Upper lobe of left lung (tissue), 6 donors: ENCODE measurements around the gene TMEM126B. TPM values are rescaled to one million over a fixed set of nuclear protein-coding genes. Genes with fewer than 3 reads are reported as not detected.

Source experiments
- ATAC-seq, 2 donors: fragments of 200-7000 bp; cut with Tn5 transposase; one replicate each; pipeline ENCODE4 v1.9.1; 2022; ENCODE audit warnings: mild to moderate bottlenecking in 2 of 2, moderate library complexity in 2 of 2; ENCODE audit not compliant: low FRiP score in 2 of 2
- DNase-seq, 2 donors: peaks; one replicate each; pipeline ENCODE4 v3.0.0-alpha.2; 2019 to 2020
- H3K27ac ChIP-seq, 4 donors: fragments of 200-600 bp; sonication (generic); one replicate each; pipeline ENCODE4 v1.5.1; 2016 to 2019
- H3K27me3 ChIP-seq, 4 donors: fragments of 200-600 bp; sonication (generic); one replicate each; pipeline ENCODE4 v1.5.1; 2017 to 2019
- H3K36me3 ChIP-seq, 4 donors: fragments of 200-600 bp; sonication (generic); one replicate each; pipeline ENCODE4 v1.5.1; 2016 to 2019
- H3K4me1 ChIP-seq, 4 donors: fragments of 200-600 bp; sonication (generic); one replicate each; pipeline ENCODE4 v1.5.1; 2018 to 2019
- H3K4me3 ChIP-seq, 4 donors: fragments of 200-600 bp; sonication (generic); one replicate each; pipeline ENCODE4 v1.5.1; 2017 to 2019; ENCODE audit warnings: mild to moderate bottlenecking in 2 of 4, moderate library complexity in 1 of 4
- H3K9me3 ChIP-seq, 4 donors: fragments of 200-600 bp; sonication (generic); one replicate each; pipeline ENCODE4 v1.5.1; 2018 to 2019
- CTCF ChIP-seq, 6 experiments: fragments of 450-650 bp in 4 of 6; fragments of 200-600 bp in 2 of 6; sonication (generic) in 2 of 6; IDR thresholded peaks; one replicate each; pipeline ENCODE4 v1.5.1; 2016 to 2019; ENCODE audit warnings: antibody characterized with exemption in 6 of 6
- EP300 ChIP-seq, 4 donors: sonication (generic); formaldehyde crosslinking; IDR thresholded peaks; one replicate each; pipeline ENCODE4 v1.5.1; 2017; ENCODE audit warnings: antibody characterized with exemption in 4 of 4, control low read depth in 2 of 4
- POLR2A ChIP-seq, 4 donors: fragments of 450-650 bp; IDR thresholded peaks; one replicate each; pipeline ENCODE4 v1.5.1; 2016 to 2017; ENCODE audit warnings: antibody characterized with exemption in 4 of 4, mild to moderate bottlenecking in 2 of 4
- POLR2AphosphoS5 ChIP-seq, 2 donors: sonication (generic); formaldehyde crosslinking; IDR thresholded peaks; one replicate each; pipeline ENCODE4 v1.5.1; 2017; ENCODE audit warnings: antibody characterized with exemption in 2 of 2
- WGBS, 2 donors: methylation state at CpG; one replicate each; pipeline ENCODE4 v1.1.5; 2017 to 2018; 5-methylcytosine and 5-hydroxymethylcytosine counted together
- total RNA-seq, 6 donors: library from RNA; depleted of rRNA in 4 of 6; stranded (reverse); fragments of >200 nt in 4 of 6; gene quantifications; one replicate each; pipeline versions ENCODE4 v1.1.0 to v1.2.1, GENCODE V29; 2016 to 2021
- donor health status: DM: no; HTN: no; CAD: no; lungs with moderate emphysema.
- donor health status: DM: no; HTN: yes; CAD: no; lungs with severe emphysema.

Gene TMEM126B
- total RNA-seq, 6 donors from 2014 or later = 19.3 to 72.6 (median 44.8) TPM

GRCh38 chr11:85685125-85685819 lies 56.9 kb downstream of the TMEM126B start:
- peaks cover 0 to 7% (median 0%) of the 10 kb centered on the region in 4 donors for H3K4me1 ChIP-seq
- H3K36me3 ChIP-seq = no peaks in the 10 kb centered on the region
- no peaks in the 10 kb centered on the region for H3K27me3 ChIP-seq
- H3K27ac ChIP-seq = peak overlapping the region; percentile 12 to 28 (median 24)
- H3K4me3 ChIP-seq = peak overlapping the region in 3 of 4 donors; percentile 9 to 40 (median 30)
- 76 to 79% methylated on average over 15 of the region's 15 CpGs for WGBS, 2 donors
- TF ChIP-seq EP300 (IDR thresholded peaks at IDR 0.05) (no peak), POLR2AphosphoS5 (IDR thresholded peaks at IDR 0.05) (peak; percentile 41 to 51)
- no peaks in the 10 kb centered on the region for H3K9me3 ChIP-seq
- DNase-seq = peak; percentile 29 to 63
- ATAC-seq = peak; percentile 1 to 69

DNA sequence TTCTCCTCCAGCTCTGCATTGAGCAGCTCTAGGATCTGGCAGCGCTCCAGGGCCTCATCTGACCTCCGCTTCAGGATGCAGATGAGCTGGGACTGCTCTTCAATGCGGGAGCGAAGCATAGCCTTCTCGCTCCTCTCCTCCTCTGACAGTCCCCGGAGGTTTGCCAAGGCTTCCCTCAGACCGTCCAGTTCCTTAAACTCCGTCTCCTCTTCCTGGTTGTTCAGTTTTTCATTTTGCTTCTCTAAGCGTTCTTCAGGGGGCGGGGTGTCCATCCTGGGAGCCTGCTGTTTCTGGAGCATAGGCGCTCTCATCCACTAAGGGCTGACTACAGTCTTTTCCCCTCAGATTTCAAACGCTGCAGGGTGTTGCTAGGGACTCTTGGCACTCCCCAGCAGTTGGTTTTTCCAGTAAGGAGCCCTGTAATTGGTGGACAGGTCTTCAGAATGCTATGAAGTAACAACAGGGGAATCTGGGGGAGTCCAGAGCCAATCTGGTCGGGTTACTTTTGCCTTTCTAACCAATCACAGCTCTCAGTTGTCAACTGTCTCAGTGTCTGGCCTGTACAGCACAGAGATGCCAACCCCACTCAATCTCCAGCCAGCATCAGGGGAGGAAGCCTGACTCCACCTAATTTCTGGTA lies 57.5 kb downstream of the TMEM126B start, which contains the start of gene CCDC89:
TSS of gene CCDC89 (minus strand) at position 376 of the 640 bp plus-strand sequence. CDS start at position 311, 65 bp downstream.
- WGBS, 2 donors = 58 to 69% methylated on average over 13 of the region's 13 CpGs
- H3K9me3 ChIP-seq = no peaks in the 10 kb centered on the region

More for the DNA sequence above, 57.5 kb downstream of the TMEM126B start, which contains the start of gene CCDC89:
- Histone ChIP-seq H3K27ac (peak within 1 kb of the TSS; percentile 12 to 28 (median 24)), H3K4me3 (peak within 1 kb of the TSS in 3 of 4 donors; percentile 9 to 40 (median 30)), H3K27me3 (no peaks in the 10 kb centered on the region), H3K36me3 (no peaks in the 10 kb centered on the region), H3K4me1 (peaks cover 0 to 7% (median 0%) of the 10 kb centered on the region in 4 donors)
- TF ChIP-seq POLR2AphosphoS5 (IDR thresholded peaks at IDR 0.05) (no peak), POLR2A (IDR thresholded peaks at IDR 0.05) (no peak), EP300 (IDR thresholded peaks at IDR 0.05) (no peak), CTCF (IDR thresholded peaks at IDR 0.05) (no peak)
- ATAC-seq (peak; percentile 82 to 96), DNase-seq (peak in 1 of 2 donors; percentile 24)

Other genes with a start within 250 kb of the TMEM126B start
- gene DLG2, start 1.2 kb upstream of the TMEM126B start, total RNA-seq = 10 to 100 TPM in 2 of 6 donors, 1 to 10 TPM in 4; 3.4 to 37.7 (median 9.1) TPM
- gene TMEM126A, start 19.4 kb downstream of the TMEM126B start, total RNA-seq = 10 to 100 TPM in 5 of 6 donors, 1 to 10 TPM in 1; 7.4 to 27.0 (median 17.4) TPM
- gene CREBZF, start 36.5 kb downstream of the TMEM126B start, total RNA-seq = 100 to 1,000 TPM in 2 of 6 donors, 10 to 100 TPM in 4; 30.8 to 267 (median 66.6) TPM
- 10 to 100 TPM in 1 of 6 donors, 1 to 10 TPM in 4, under 1 TPM in 1; 0.46 to 14.7 (median 2.8) TPM for gene CCDC89, start 57.6 kb downstream of the TMEM126B start, total RNA-seq
- 10 to 100 TPM; 11.9 to 52.7 (median 20.1) TPM for gene SYTL2, start 182.5 kb downstream of the TMEM126B start, total RNA-seq
- not detected for gene CCDC83, start 226.8 kb downstream of the TMEM126B start, total RNA-seq